Measurements from ENCODE around the gene AMDHD2.

AMDHD2 gene

GRCh38 chr16:2486645-2487516, 33.3 kb upstream of the AMDHD2 start:
- no peaks in the 10 kb centered on the region for H3K27me3 Mint-ChIP-seq
- H3K4me3 Mint-ChIP-seq, result peak overlapping the region; percentile 54 to 56
- peaks cover 14 to 19% of the 10 kb centered on the region in 2 donors for H3K4me1 Mint-ChIP-seq (ENCODE audit: low read depth in 2 of 2)
- H3K9me3 Mint-ChIP-seq, result no peaks in the 10 kb centered on the region
- ATAC-seq (replicated peaks), result peak; percentile 99
- DNase-seq, result peak; percentile 58 to 67 (median 65)
- H3K36me3 Mint-ChIP-seq (ENCODE audit: insufficient read depth), result peaks cover 2% of the 10 kb centered on the region
- peak overlapping the region; percentile 84 to 89 for H3K27ac Mint-ChIP-seq

DNA sequence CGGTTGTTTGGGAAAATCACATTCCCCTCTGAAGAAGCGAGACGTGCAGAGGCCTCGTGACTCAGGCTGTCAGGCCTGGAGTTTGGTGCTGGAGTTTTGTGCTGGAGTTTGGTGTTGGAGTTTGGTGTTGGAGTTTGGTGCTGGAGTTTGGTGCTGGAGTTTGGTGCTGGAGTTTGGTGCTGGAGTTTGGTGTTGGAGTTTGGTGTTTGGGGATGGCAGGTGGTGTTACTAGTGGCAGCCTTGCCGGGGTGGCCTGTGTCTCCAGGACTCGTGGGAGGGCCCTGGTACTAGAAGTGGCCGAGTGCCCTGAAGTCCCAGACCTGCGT, 32.7 kb upstream of the AMDHD2 start:
- H3K4me1 Mint-ChIP-seq (ENCODE audit: low read depth in 2 of 2), result peaks cover 11 to 14% of the 10 kb centered on the region in 2 donors
- H3K9me3 Mint-ChIP-seq, result no peaks in the 10 kb centered on the region
- no peaks in the 10 kb centered on the region for H3K27me3 Mint-ChIP-seq
- H3K27ac Mint-ChIP-seq, result peak overlapping the region; percentile 84 to 89
- ATAC-seq (replicated peaks) (no peak), DNase-seq (no peak)
- H3K36me3 Mint-ChIP-seq (ENCODE audit: insufficient read depth), result peaks cover 2% of the 10 kb centered on the region
- H3K4me3 Mint-ChIP-seq, result peak overlapping the region; percentile 54 to 56

DNA sequence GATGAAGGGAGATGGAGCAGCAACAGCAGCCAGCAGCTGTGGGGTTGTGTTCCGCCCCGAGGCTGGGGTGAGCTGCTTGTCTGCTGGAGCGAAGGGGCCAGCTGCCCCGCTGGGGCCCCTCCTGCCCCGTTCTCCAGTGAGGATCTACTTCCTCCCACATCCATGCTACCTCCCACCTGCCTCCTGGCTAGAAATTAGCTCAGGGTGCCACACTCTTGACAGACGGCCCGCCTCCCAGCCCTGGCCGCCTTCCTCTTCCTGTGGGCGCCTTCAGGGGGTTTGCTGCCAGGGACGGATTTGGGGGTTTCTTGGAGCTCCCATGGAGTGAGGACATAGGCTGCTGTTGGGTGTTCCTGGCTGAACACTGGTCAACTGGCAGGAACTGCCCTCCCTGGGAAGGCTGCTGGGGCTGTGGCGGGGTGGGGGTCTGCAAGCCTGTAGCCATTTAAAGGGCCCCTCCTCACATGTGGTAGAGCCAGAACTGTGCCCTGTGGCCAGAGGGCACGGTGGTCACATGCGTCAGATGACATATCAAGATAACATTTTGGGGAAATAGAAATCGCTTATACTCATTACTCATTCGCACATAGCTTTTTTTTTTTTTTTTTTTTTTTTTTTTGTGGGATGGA, 32.2 kb upstream of the AMDHD2 start:
- H3K9me3 Mint-ChIP-seq, result no peaks in the 10 kb centered on the region
- no peak overlapping the region for H3K27ac Mint-ChIP-seq
- DNase-seq, result no peak
- no peaks in the 10 kb centered on the region for H3K27me3 Mint-ChIP-seq
- no peak for ATAC-seq (replicated peaks)
- H3K4me1 Mint-ChIP-seq (ENCODE audit: low read depth in 2 of 2), result peaks cover 10 to 11% of the 10 kb centered on the region in 2 donors
- peak overlapping the region in 1 of 2 donors; percentile 54 for H3K4me3 Mint-ChIP-seq
- peaks cover 3% of the 10 kb centered on the region for H3K36me3 Mint-ChIP-seq (ENCODE audit: insufficient read depth)

DNA sequence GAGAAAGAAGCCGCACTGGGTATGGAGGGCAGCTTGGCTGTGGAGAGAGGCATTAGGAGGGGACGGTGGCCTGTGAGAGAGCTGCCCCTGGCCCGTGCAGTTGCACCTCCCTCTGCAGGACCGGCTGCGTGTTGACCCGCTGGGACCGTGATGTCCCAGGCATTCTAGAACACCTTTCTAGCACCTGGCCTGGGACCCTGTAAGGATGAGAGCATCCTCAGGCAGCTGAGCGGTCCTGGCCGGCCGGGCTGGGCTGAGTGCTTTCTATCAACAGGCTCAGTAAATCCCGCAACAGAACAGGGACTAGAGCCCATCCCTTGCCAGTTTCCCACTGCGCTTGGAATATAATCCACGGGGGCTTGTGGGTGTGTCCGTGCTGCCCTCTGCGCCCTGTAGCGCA, 30.6 kb upstream of the AMDHD2 start:
- Mint-ChIP-seq H3K27me3 (no peaks in the 10 kb centered on the region), H3K27ac (no peak overlapping the region), H3K4me3 (no peak overlapping the region), H3K4me1 (ENCODE audit: low read depth in 2 of 2) (peaks cover 10 to 11% of the 10 kb centered on the region in 2 donors), H3K9me3 (no peaks in the 10 kb centered on the region), H3K36me3 (ENCODE audit: insufficient read depth) (peaks cover 5% of the 10 kb centered on the region)
- DNase-seq (no peak), ATAC-seq (replicated peaks) (no peak)

DNA sequence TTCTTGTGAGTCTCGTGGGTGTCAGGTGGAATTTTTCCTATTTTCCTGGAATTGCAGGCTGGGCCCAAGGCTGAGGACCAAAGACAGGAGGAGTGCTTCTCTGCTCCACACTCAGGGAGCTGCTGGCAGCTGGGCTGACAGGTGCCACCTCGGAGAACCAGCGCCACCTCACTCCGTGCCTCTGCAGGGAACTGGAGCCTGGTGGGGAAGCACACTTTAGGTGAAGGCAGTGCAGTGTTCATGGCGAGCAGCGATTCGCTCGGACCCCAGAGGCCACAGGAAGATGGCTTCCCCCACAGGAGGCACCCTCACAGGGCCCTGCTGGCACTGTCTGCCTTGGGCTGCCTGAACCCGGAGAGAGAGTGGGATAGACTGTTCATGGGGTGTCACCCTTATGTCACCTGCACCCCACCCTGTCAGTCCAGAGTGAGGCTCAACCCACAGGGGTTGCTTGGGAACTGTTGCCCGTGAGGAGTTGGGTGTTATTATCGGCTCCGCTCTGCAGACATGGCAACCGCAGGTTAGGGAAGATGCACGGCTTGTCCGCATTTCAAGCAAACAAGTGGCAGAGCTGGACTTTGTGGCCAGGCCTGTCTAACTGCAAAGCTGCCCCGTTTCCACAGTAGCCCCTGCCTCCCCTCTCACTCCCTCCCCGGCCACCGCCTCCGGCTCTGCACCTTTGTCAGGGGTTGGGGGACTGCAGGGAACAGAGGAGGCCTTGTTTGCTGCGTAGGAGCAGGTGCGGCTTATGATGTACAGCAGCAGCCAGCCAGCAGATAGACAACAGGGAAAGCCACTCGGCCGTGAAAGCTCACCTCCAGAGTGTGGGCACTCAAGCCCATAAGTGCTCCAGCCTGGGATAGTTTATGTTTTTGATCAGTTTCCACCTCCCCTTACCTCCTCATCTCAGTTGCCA, 29.7 kb upstream of the AMDHD2 start:
- no peak overlapping the region for H3K27ac Mint-ChIP-seq
- DNase-seq (no peak), ATAC-seq (replicated peaks) (no peak)
- no peaks in the 10 kb centered on the region for H3K27me3 Mint-ChIP-seq
- H3K9me3 Mint-ChIP-seq, result no peaks in the 10 kb centered on the region
- H3K4me1 Mint-ChIP-seq (ENCODE audit: low read depth in 2 of 2), result peaks cover 10 to 11% of the 10 kb centered on the region in 2 donors
- H3K4me3 Mint-ChIP-seq, result no peak overlapping the region
- H3K36me3 Mint-ChIP-seq (ENCODE audit: insufficient read depth), result peaks cover 5% of the 10 kb centered on the region

- no peak for ATAC-seq (replicated peaks)
- peaks cover 3 to 4% of the 10 kb centered on the region in 2 donors for H3K4me1 Mint-ChIP-seq (ENCODE audit: low read depth in 2 of 2)
- no peak overlapping the region for H3K27ac Mint-ChIP-seq
- DNase-seq, result no peak
- H3K36me3 Mint-ChIP-seq (ENCODE audit: insufficient read depth), result peaks cover 3% of the 10 kb centered on the region
- H3K27me3 Mint-ChIP-seq, result no peaks in the 10 kb centered on the region
- H3K4me3 Mint-ChIP-seq, result no peak overlapping the region
- no peaks in the 10 kb centered on the region for H3K9me3 Mint-ChIP-seq
These were observed 27.9 kb upstream of the AMDHD2 start for GRCh38 chr16:2492292-2492691.

DNA sequence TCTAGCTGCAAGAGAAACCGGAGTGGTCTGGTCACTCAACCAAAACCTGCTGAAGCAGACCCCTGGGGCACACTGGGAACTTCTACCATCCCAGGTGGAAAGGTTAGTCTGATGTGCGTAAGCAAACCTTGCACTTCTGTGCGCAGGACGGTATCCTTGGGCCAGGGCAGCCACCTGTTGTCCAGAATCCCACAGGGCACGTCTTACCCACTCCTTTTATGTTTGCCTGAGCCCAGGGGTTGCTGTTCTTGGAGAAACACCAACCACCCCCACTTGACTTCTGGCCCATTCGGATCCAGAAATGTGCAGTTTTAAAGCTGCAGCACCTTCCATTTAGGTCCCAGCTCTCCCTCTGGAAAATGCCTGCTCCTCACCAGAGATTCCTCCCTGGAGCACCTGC, 26.6 kb upstream of the AMDHD2 start:
- Mint-ChIP-seq H3K4me3 (no peak overlapping the region), H3K27me3 (no peaks in the 10 kb centered on the region), H3K4me1 (ENCODE audit: low read depth in 2 of 2) (no peaks in the 10 kb centered on the region), H3K9me3 (no peaks in the 10 kb centered on the region), H3K27ac (peak overlapping the region in 1 of 2 donors; percentile 32), H3K36me3 (ENCODE audit: insufficient read depth) (peaks cover 3% of the 10 kb centered on the region)
- DNase-seq (no peak), ATAC-seq (replicated peaks) (no peak)

DNA sequence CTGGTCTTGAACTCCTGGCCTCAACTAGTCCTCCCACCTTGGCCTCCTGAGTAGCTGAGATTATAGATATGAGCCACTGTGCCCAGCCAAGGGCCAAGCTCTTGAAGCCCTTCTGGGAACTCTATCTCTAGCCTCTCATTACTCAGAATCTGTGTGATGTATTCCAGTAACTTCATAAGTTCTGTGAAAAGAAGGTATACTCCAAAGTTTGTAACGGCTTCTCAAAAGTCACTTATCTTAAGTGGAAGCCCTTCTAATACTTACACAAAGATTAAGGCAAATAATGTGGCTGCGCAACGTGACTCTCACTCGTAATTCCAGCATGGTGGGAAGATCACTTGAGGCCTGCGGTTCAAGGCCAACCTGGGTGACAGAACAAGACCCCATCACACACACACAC, 25.6 kb upstream of the AMDHD2 start:
- no peak overlapping the region for H3K27ac Mint-ChIP-seq
- no peak for DNase-seq
- peaks cover 3% of the 10 kb centered on the region for H3K36me3 Mint-ChIP-seq (ENCODE audit: insufficient read depth)
- H3K27me3 Mint-ChIP-seq, result no peaks in the 10 kb centered on the region
- H3K4me3 Mint-ChIP-seq, result no peak overlapping the region
- H3K9me3 Mint-ChIP-seq, result no peaks in the 10 kb centered on the region
- ATAC-seq (replicated peaks), result no peak
- no peaks in the 10 kb centered on the region for H3K4me1 Mint-ChIP-seq (ENCODE audit: low read depth in 2 of 2)

DNA sequence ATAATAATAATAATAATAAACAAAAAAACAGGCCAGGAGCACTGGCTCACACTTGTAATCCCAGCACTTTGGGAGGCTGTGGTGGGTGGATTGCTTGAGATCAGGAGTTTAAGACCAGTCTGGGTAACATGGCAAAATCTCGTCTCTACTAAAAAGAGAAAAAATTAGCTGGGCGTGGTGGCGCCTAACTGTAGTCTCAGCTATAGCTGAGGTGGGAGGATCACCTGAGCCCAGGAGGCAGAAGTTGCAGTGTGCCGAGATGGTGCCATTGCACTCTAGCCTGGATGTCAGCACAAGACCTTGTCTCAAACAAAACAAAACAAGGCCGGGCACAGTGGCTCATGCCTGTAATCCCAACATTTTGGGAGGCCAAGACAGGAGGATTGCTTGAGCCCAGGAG, 25.1 kb upstream of the AMDHD2 start:
- H3K4me3 Mint-ChIP-seq, result no peak overlapping the region
- no peaks in the 10 kb centered on the region for H3K4me1 Mint-ChIP-seq (ENCODE audit: low read depth in 2 of 2)
- DNase-seq (no peak), ATAC-seq (replicated peaks) (no peak)
- H3K36me3 Mint-ChIP-seq (ENCODE audit: insufficient read depth), result peaks cover 3% of the 10 kb centered on the region
- H3K27ac Mint-ChIP-seq, result no peak overlapping the region
- no peaks in the 10 kb centered on the region for H3K9me3 Mint-ChIP-seq
- H3K27me3 Mint-ChIP-seq, result no peaks in the 10 kb centered on the region

DNA sequence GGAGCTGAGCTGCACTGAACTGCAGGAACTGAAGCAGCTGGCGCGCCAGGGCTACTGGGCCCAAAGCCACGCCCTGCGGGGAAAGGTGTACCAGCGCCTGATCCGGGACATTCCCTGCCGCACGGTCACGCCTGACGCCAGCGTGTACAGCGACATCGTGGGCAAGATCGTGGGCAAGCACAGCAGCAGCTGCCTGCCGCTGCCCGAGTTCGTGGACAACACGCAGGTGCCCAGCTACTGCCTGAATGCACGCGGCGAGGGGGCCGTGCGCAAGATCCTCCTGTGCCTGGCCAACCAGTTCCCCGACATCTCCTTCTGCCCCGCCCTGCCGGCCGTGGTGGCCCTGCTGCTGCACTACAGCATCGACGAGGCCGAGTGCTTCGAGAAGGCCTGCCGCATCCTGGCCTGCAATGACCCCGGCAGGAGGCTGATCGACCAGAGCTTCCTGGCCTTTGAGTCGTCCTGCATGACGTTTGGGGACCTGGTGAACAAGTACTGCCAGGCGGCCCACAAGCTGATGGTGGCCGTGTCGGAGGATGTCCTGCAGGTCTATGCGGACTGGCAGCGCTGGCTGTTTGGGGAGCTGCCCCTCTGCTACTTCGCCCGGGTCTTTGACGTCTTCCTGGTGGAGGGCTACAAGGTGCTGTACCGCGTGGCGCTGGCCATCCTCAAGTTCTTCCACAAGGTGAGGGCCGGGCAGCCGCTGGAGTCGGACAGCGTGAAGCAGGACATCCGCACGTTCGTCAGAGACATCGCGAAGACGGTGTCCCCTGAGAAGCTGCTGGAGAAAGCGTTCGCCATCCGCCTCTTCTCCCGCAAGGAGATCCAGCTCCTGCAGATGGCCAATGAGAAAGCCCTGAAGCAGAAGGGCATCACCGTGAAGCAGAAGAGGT, 23.7 kb upstream of the AMDHD2 start:
- DNase-seq (no peak), ATAC-seq (replicated peaks) (no peak)
- H3K27me3 Mint-ChIP-seq, result no peaks in the 10 kb centered on the region
- no peak overlapping the region for H3K27ac Mint-ChIP-seq
- no peak overlapping the region for H3K4me3 Mint-ChIP-seq
- H3K9me3 Mint-ChIP-seq, result no peaks in the 10 kb centered on the region
- peaks cover 3% of the 10 kb centered on the region for H3K36me3 Mint-ChIP-seq (ENCODE audit: insufficient read depth)
- peaks cover 0 to 2% of the 10 kb centered on the region in 2 donors for H3K4me1 Mint-ChIP-seq (ENCODE audit: low read depth in 2 of 2)

DNA sequence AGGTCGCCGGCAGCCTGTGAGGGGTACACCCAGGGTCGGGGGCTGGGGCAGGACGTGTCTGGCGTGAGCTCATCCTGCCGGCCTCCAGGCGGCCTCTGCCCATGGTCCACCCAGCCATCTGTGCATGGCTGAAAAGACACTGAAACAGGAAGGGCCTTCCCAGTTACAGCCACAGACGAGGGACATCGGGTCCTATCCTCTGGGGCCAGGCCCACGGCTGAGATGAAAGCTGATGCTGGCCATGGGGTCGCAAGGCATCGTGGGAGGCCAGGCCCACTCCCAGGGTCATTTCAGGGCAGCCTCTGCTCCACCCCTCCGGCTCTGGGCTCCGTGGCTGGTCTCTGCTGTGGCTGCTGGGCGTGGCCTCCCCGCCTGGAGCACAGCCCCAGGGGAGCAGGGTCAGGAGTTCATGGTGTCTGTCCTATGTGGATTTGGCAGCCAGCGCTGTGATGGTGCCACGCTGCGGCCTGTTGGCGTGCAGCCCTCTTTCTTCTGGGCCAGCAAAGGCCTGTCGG, 23.0 kb upstream of the AMDHD2 start:
- no peak overlapping the region for H3K4me3 Mint-ChIP-seq

GRCh38 chr16:2497695-2498484, 22.3 kb upstream of the AMDHD2 start:
- peaks cover 0 to 2% of the 10 kb centered on the region in 2 donors for H3K4me1 Mint-ChIP-seq (ENCODE audit: low read depth in 2 of 2)
- no peak overlapping the region for H3K4me3 Mint-ChIP-seq
- peaks cover 3% of the 10 kb centered on the region for H3K36me3 Mint-ChIP-seq (ENCODE audit: insufficient read depth)
- peak overlapping the region in 1 of 2 donors; percentile 53 for H3K27ac Mint-ChIP-seq
- H3K9me3 Mint-ChIP-seq, result no peaks in the 10 kb centered on the region
- DNase-seq (no peak), ATAC-seq (replicated peaks) (no peak)
- H3K27me3 Mint-ChIP-seq, result no peaks in the 10 kb centered on the region

More for the DNA sequence above, 23.0 kb upstream of the AMDHD2 start:
- ATAC-seq (replicated peaks), result no peak
- H3K4me1 Mint-ChIP-seq (ENCODE audit: low read depth in 2 of 2), result peaks cover 0 to 2% of the 10 kb centered on the region in 2 donors
- DNase-seq, result no peak
- H3K9me3 Mint-ChIP-seq, result no peaks in the 10 kb centered on the region
- peak overlapping the region in 1 of 2 donors; percentile 53 for H3K27ac Mint-ChIP-seq
- no peaks in the 10 kb centered on the region for H3K27me3 Mint-ChIP-seq
- H3K36me3 Mint-ChIP-seq (ENCODE audit: insufficient read depth), result peaks cover 3% of the 10 kb centered on the region

All from effector memory CD8-positive, alpha-beta T cell (primary cell).